Natural killer cell (primary cell): ENCODE results near the gene TGFBR3. TPM values are rescaled to one million over a fixed set of nuclear protein-coding genes. Genes with fewer than 3 reads are reported as not detected.
A peak's percentile ranks its signal among the peaks of the same experiment; 100 is the strongest.

Experiments used
- ATAC-seq, 3 donors: fragments of 150-1000 bp in 2 of 3; fragments of 200-7000 bp in 1 of 3; cut with Tn5 transposase; 1 replicate in 1 of 3; 2 replicates in 2 of 3; pipeline ENCODE4 v1.10.0; 2021; ENCODE audit warnings: mild to moderate bottlenecking in 2 of 3, moderate library complexity in 2 of 3
- DNase-seq, 2 donors: peaks; one replicate each; pipeline versions ENCODE4 v3.0.0 to v3.0.0-alpha.2; 2013 to 2021; ENCODE audit warnings: mixed read lengths in 1 of 2
- H3K27ac ChIP-seq: one replicate; pipeline ENCODE4 v1.5.1; 2013; ENCODE audit warnings: mild to moderate bottlenecking, low read length
- H3K27me3 ChIP-seq: one replicate; pipeline ENCODE4 v1.6.1; 2013; ENCODE audit warnings: low read length; ENCODE audit not compliant: control insufficient read depth, insufficient read depth
- H3K36me3 ChIP-seq: one replicate; pipeline ENCODE4 v1.6.1; 2013; ENCODE audit warnings: low read length; ENCODE audit not compliant: control insufficient read depth, insufficient read depth
- H3K4me1 ChIP-seq: one replicate; pipeline ENCODE4 v1.6.1; 2013; ENCODE audit warnings: low read length; ENCODE audit not compliant: control insufficient read depth, insufficient read depth
- H3K4me3 ChIP-seq: one replicate; pipeline ENCODE4 v1.5.1; 2013; ENCODE audit warnings: low read length
- H3K9me3 ChIP-seq: one replicate; pipeline ENCODE4 v1.6.1; 2013; ENCODE audit warnings: low read length; ENCODE audit not compliant: control insufficient read depth, insufficient read depth
- H3K27ac Mint-ChIP-seq, 2 donors: one replicate each; pipeline ENCODE4 v1.8.0; 2022; ENCODE audit warnings: mild to moderate bottlenecking in 2 of 2, mixed read lengths in 2 of 2, moderate library complexity in 1 of 2
- H3K27me3 Mint-ChIP-seq, 2 donors: one replicate each; pipeline ENCODE4 v1.8.0; 2022; ENCODE audit warnings: low read depth in 2 of 2, mixed read lengths in 2 of 2
- H3K36me3 Mint-ChIP-seq: one replicate; pipeline ENCODE4 v1.8.0; 2022; ENCODE audit warnings: mixed read lengths
- H3K4me1 Mint-ChIP-seq, 2 donors: one replicate each; pipeline ENCODE4 v1.8.0; 2022; ENCODE audit warnings: mixed read lengths in 2 of 2
- H3K4me3 Mint-ChIP-seq: one replicate; pipeline ENCODE4 v1.8.0; 2022; ENCODE audit warnings: mild to moderate bottlenecking, moderate library complexity, mixed read lengths
- H3K9me3 Mint-ChIP-seq, 2 donors: one replicate each; pipeline ENCODE4 v1.8.0; 2022; ENCODE audit warnings: mixed read lengths in 2 of 2
- WGBS: methylation state at CpG from one replicate; pipeline ENCODE4 v1.1.7; 2013; ENCODE audit warnings: missing lambda C conversion rate; ENCODE audit not compliant: insufficient coverage; 5-methylcytosine and 5-hydroxymethylcytosine counted together
- intact Hi-C: fragments of 100-400 bp; cut with micrococcal nuclease; formaldehyde crosslinking; loops from one replicate; pipeline ENCODE4 v1.14.2; 2022
- total RNA-seq, 4 donors: library from RNA; stranded (reverse); fragments of 120-200 nt in 1 of 4; gene quantifications; one replicate each; pipeline versions ENCODE4 v1.2.3 to v1.2.4, GENCODE V29; 2013 to 2022
- TF ChIP-seq, protein P1 (sequence below): fragments of 200-600 bp; IDR thresholded peaks from one replicate; pipeline ENCODE4 v1.8.0; 2022; ENCODE audit warnings: antibody characterized with exemption

Gene TGFBR3
- total RNA-seq, 3 donors from 2014 or later (not counting 1 experiment from before 2014, with no cell fraction given), result 225 to 274 (median 243) TPM

DNA sequence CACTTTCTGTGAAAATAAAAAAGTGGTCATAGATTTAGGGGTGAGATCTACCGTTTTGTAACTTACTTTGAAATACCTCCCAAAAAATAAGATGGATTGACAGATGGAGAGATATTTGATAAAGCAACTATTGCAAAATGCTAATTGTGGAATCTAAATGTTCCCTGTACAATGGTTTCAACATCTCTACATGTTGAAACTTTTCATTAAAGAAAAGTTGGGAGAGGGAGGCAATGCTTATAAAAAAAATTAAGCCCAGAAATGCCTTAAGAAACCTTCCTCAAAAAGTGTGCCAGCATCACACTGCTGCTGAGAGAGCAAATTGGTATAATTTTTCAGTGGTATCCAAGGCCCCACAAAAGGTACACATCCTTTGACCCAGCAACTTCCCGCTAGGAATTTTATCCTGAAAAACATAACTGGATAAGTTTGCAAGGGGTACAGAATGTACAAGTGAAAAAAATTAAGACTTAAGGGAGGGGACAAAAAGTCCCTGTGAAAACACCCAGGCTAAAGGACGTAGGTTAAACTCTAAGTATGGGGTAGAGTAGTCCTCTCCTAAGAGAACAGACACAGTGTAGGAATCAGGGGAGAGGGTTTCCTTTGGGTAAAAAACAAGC, 84.3 kb downstream of the TGFBR3 start:
- TF ChIP-seq, protein P1, sequence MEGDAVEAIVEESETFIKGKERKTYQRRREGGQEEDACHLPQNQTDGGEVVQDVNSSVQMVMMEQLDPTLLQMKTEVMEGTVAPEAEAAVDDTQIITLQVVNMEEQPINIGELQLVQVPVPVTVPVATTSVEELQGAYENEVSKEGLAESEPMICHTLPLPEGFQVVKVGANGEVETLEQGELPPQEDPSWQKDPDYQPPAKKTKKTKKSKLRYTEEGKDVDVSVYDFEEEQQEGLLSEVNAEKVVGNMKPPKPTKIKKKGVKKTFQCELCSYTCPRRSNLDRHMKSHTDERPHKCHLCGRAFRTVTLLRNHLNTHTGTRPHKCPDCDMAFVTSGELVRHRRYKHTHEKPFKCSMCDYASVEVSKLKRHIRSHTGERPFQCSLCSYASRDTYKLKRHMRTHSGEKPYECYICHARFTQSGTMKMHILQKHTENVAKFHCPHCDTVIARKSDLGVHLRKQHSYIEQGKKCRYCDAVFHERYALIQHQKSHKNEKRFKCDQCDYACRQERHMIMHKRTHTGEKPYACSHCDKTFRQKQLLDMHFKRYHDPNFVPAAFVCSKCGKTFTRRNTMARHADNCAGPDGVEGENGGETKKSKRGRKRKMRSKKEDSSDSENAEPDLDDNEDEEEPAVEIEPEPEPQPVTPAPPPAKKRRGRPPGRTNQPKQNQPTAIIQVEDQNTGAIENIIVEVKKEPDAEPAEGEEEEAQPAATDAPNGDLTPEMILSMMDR, result no peak
- peaks cover 90 to 94% of the 10 kb centered on the region in 2 donors for H3K4me1 Mint-ChIP-seq

DNA sequence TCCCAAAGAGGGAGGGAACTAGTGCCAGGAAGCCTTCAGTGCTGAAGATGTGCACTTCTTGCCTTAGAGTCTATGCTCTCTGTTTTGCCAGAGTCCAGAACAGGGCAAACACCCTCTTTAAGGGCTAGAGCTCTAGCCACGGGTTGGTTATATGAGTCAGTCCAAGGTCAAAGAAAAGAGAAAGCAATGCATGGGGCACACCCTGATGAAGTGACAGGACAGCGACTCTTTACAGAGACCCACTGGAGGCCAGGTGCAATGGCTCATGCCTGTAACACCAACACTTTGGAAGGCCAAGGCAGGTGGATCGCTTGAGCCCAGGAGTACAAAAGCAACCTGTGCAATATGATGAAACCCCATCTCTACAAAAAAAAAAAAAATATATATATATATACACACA, 86.1 kb downstream of the TGFBR3 start:
- Mint-ChIP-seq H3K9me3 (no peaks in the 10 kb centered on the region), H3K27me3 (no peaks in the 10 kb centered on the region), H3K4me1 (peaks cover 89 to 94% of the 10 kb centered on the region in 2 donors), H3K36me3 (peaks cover 13% of the 10 kb centered on the region), H3K4me3 (peak overlapping the region; percentile 22), H3K27ac (peak overlapping the region; percentile 95 to 96)
- no peaks in the 10 kb centered on the region for H3K9me3 ChIP-seq
- peaks cover 60% of the 10 kb centered on the region for H3K4me1 ChIP-seq
- H3K4me3 ChIP-seq, result no peak overlapping the region
- intact Hi-C loops, result loop anchor here (5.0 kb wide), 1 partner anchor 288 kb away; no protein-coding TSS in a partner anchor
- DNase-seq (no peak), ATAC-seq (no peak)
- WGBS, result 51% methylated on average over 2 of the region's 3 CpGs
- TF ChIP-seq, protein P1, result no peak
- H3K27me3 ChIP-seq, result no peaks in the 10 kb centered on the region
- H3K36me3 ChIP-seq, result peaks cover 23% of the 10 kb centered on the region
- no peak overlapping the region for H3K27ac ChIP-seq

More for the DNA sequence above, 84.3 kb downstream of the TGFBR3 start:
- Mint-ChIP-seq H3K27ac (peak overlapping the region; percentile 95 to 96), H3K27me3 (no peaks in the 10 kb centered on the region), H3K36me3 (peaks cover under 1% of the 10 kb centered on the region), H3K4me3 (no peak overlapping the region), H3K9me3 (no peaks in the 10 kb centered on the region)
- intact Hi-C loops, result loop anchor here (5.0 kb wide), 1 partner anchor 289 kb away; no protein-coding TSS in a partner anchor
- ATAC-seq (no peak), DNase-seq (no peak)
- Histone ChIP-seq H3K27ac (no peak overlapping the region), H3K27me3 (no peaks in the 10 kb centered on the region), H3K36me3 (peaks cover 8% of the 10 kb centered on the region), H3K9me3 (no peaks in the 10 kb centered on the region), H3K4me1 (peaks cover 70% of the 10 kb centered on the region), H3K4me3 (no peak overlapping the region)
- 94% methylated on average over 2 of the region's 3 CpGs for WGBS

GRCh38 chr1:91799159-91799558, 86.8 kb downstream of the TGFBR3 start:
- H3K27ac Mint-ChIP-seq, result peak overlapping the region; percentile 95 to 96
- H3K9me3 Mint-ChIP-seq, result no peaks in the 10 kb centered on the region
- Histone ChIP-seq H3K4me3 (no peak overlapping the region), H3K36me3 (peaks cover 23% of the 10 kb centered on the region), H3K27me3 (no peaks in the 10 kb centered on the region), H3K4me1 (peaks cover 53% of the 10 kb centered on the region), H3K27ac (peak overlapping the region; percentile 15), H3K9me3 (no peaks in the 10 kb centered on the region)
- WGBS, result 91% methylated on average over 5 of the region's 5 CpGs
- peaks cover 89 to 94% of the 10 kb centered on the region in 2 donors for H3K4me1 Mint-ChIP-seq
- no peaks in the 10 kb centered on the region for H3K27me3 Mint-ChIP-seq
- TF ChIP-seq, protein P1, result no peak
- intact Hi-C loops, result no loop called here
- ATAC-seq (no peak), DNase-seq (no peak)
- peak overlapping the region; percentile 22 for H3K4me3 Mint-ChIP-seq
- peaks cover 20% of the 10 kb centered on the region for H3K36me3 Mint-ChIP-seq

- no peaks in the 10 kb centered on the region for H3K27me3 Mint-ChIP-seq
- H3K4me3 Mint-ChIP-seq, result peak overlapping the region; percentile 11
- Histone ChIP-seq H3K4me1 (peaks cover 49% of the 10 kb centered on the region), H3K27ac (peak overlapping the region; percentile 15), H3K4me3 (no peak overlapping the region), H3K27me3 (no peaks in the 10 kb centered on the region), H3K9me3 (no peaks in the 10 kb centered on the region), H3K36me3 (peaks cover 23% of the 10 kb centered on the region)
- H3K27ac Mint-ChIP-seq, result peak overlapping the region; percentile 95 to 96
- no peaks in the 10 kb centered on the region for H3K9me3 Mint-ChIP-seq
- 30% methylated on average over 2 of the region's 2 CpGs for WGBS
- peaks cover 20% of the 10 kb centered on the region for H3K36me3 Mint-ChIP-seq
- DNase-seq (no peak), ATAC-seq (no peak)
- H3K4me1 Mint-ChIP-seq, result peaks cover 84 to 90% of the 10 kb centered on the region in 2 donors
- intact Hi-C loops, result no loop called here
- TF ChIP-seq, protein P1, result no peak
Observed at GRCh38 chr1:91798740-91799139, 87.2 kb downstream of the TGFBR3 start.
